ENCODE measurements around the gene EEF1A2. TPM values are rescaled to one million over a fixed set of nuclear protein-coding genes. Genes with fewer than 3 reads are reported as not detected.

EEF1A2 gene
- total RNA-seq, 1 donor from 2014 or later: 55.3 TPM

GRCh38 chr20:63462244-63462643 lies 36.6 kb downstream of the EEF1A2 start:
- no peak for TF ChIP-seq CTCF (IDR thresholded peaks at IDR 0.05; ENCODE audit: partially characterized antibody, unreplicated experiment)

GRCh38 chr20:63461104-63461763 lies 37.6 kb downstream of the EEF1A2 start:
- peak overlapping the region; percentile 62 for H3K27ac Mint-ChIP-seq (ENCODE audit: unreplicated experiment)
- H3K4me1 Mint-ChIP-seq (ENCODE audit: low read depth, unreplicated experiment): peaks cover 34% of the 10 kb centered on the region
- DNase-seq: no peak
- peaks cover 10% of the 10 kb centered on the region for H3K9me3 Mint-ChIP-seq (ENCODE audit: unreplicated experiment)
- peaks cover 11% of the 10 kb centered on the region for H3K27me3 Mint-ChIP-seq (ENCODE audit: unreplicated experiment)
- H3K36me3 Mint-ChIP-seq (ENCODE audit: unreplicated experiment): no peaks in the 10 kb centered on the region
- TF ChIP-seq CTCF (IDR thresholded peaks at IDR 0.05; ENCODE audit: partially characterized antibody, unreplicated experiment): no peak
- no peak overlapping the region for H3K4me3 Mint-ChIP-seq (ENCODE audit: unreplicated experiment)

More at GRCh38 chr20:63462244-63462643, 36.6 kb downstream of the EEF1A2 start:
- H3K27ac Mint-ChIP-seq (ENCODE audit: unreplicated experiment): no peak overlapping the region
- H3K27me3 Mint-ChIP-seq (ENCODE audit: unreplicated experiment): peaks cover 11% of the 10 kb centered on the region
- peak overlapping the region; percentile 69 for H3K4me3 Mint-ChIP-seq (ENCODE audit: unreplicated experiment)
- H3K4me1 Mint-ChIP-seq (ENCODE audit: low read depth, unreplicated experiment): peaks cover 37% of the 10 kb centered on the region
- no peaks in the 10 kb centered on the region for H3K36me3 Mint-ChIP-seq (ENCODE audit: unreplicated experiment)
- H3K9me3 Mint-ChIP-seq (ENCODE audit: unreplicated experiment): peaks cover 9% of the 10 kb centered on the region
- no peak for DNase-seq

GRCh38 chr20:63459070-63459380 lies 39.9 kb downstream of the EEF1A2 start:
- Mint-ChIP-seq H3K4me1 (ENCODE audit: low read depth, unreplicated experiment) (peaks cover 28% of the 10 kb centered on the region), H3K36me3 (ENCODE audit: unreplicated experiment) (no peaks in the 10 kb centered on the region), H3K27ac (ENCODE audit: unreplicated experiment) (no peak overlapping the region), H3K4me3 (ENCODE audit: unreplicated experiment) (no peak overlapping the region), H3K9me3 (ENCODE audit: unreplicated experiment) (peaks cover 9% of the 10 kb centered on the region), H3K27me3 (ENCODE audit: unreplicated experiment) (peaks cover 12% of the 10 kb centered on the region)
- no peak for DNase-seq
- no peak for TF ChIP-seq CTCF (IDR thresholded peaks at IDR 0.05; ENCODE audit: partially characterized antibody, unreplicated experiment)

- TF ChIP-seq CTCF (IDR thresholded peaks at IDR 0.05; ENCODE audit: partially characterized antibody, unreplicated experiment): no peak
Measured at GRCh38 chr20:63458170-63459069, 40.5 kb downstream of the EEF1A2 start.

GRCh38 chr20:63457737-63458136 lies 41.1 kb downstream of the EEF1A2 start:
- no peak for TF ChIP-seq CTCF (IDR thresholded peaks at IDR 0.05; ENCODE audit: partially characterized antibody, unreplicated experiment)
- no peak for DNase-seq

More at GRCh38 chr20:63458170-63459069, 40.5 kb downstream of the EEF1A2 start:
- H3K27ac Mint-ChIP-seq (ENCODE audit: unreplicated experiment): no peak overlapping the region
- no peak overlapping the region for H3K4me3 Mint-ChIP-seq (ENCODE audit: unreplicated experiment)
- peaks cover 9% of the 10 kb centered on the region for H3K9me3 Mint-ChIP-seq (ENCODE audit: unreplicated experiment)
- no peaks in the 10 kb centered on the region for H3K36me3 Mint-ChIP-seq (ENCODE audit: unreplicated experiment)
- H3K4me1 Mint-ChIP-seq (ENCODE audit: low read depth, unreplicated experiment): peaks cover 24% of the 10 kb centered on the region
- H3K27me3 Mint-ChIP-seq (ENCODE audit: unreplicated experiment): peaks cover 12% of the 10 kb centered on the region
- no peak for DNase-seq

More at GRCh38 chr20:63457737-63458136, 41.1 kb downstream of the EEF1A2 start:
- no peaks in the 10 kb centered on the region for H3K36me3 Mint-ChIP-seq (ENCODE audit: unreplicated experiment)
- H3K4me3 Mint-ChIP-seq (ENCODE audit: unreplicated experiment): no peak overlapping the region
- H3K9me3 Mint-ChIP-seq (ENCODE audit: unreplicated experiment): peaks cover 8% of the 10 kb centered on the region
- peaks cover 21% of the 10 kb centered on the region for H3K4me1 Mint-ChIP-seq (ENCODE audit: low read depth, unreplicated experiment)
- no peak overlapping the region for H3K27ac Mint-ChIP-seq (ENCODE audit: unreplicated experiment)
- H3K27me3 Mint-ChIP-seq (ENCODE audit: unreplicated experiment): peaks cover 12% of the 10 kb centered on the region

Measured in glutamatergic neuron (in vitro differentiated cells).